HG03280 (cell line): Measurements from ENCODE around the gene ZNF43.
"Not testable (repeated sequence)": the region's sequence is repeated elsewhere in the genome, so short reads cannot be mapped to it uniquely, and the experiment has no call there.

Experiments used
- ATAC-seq: cut with Tn5 transposase; IDR thresholded peaks from one replicate; pipeline ENCODE4 v1.9.1; 2021; ENCODE audit warnings: mild to moderate bottlenecking, moderate library complexity; ENCODE audit not compliant: unreplicated experiment

The ZNF43 gene

GRCh38 chr19:21812448-21812847 is 23.5 kb downstream of the ZNF43 start:
- no peak for ATAC-seq

- ATAC-seq, result not testable (repeated sequence)
Measured at GRCh38 chr19:21808400-21809000, 27.5 kb downstream of the ZNF43 start.

DNA sequence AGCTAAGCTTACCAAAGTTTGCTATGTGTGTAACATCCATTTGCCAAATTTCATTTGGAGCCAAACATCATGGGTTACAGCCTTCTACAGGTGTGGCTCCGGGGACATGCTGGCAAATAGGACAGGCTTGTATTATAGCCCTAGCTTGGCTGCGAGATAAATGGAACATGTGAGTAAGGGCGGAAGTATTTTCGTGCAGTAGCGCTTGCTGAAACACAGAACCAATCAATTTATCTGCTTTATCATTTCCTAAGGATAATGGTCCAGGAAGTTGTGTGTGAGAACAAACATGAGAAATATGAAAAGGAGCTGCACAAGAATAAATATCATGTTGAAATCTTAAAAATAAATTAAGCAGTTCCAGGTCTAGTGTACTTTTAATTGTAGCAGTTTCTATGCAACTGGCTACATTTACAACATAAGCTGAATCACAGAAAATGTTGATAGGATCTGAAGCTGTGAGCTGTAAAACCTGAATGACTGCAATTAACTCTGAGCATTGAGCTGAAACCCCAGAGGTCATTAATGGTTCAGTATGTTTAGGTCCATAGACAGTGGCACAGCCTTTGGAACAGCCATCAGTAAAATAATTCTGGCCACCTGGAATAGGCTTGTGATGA is 46.4 kb downstream of the ZNF43 start:
- no peak for ATAC-seq

GRCh38 chr19:21786936-21787335 is 49.0 kb downstream of the ZNF43 start:
- ATAC-seq, result no peak

- not testable (repeated sequence) for ATAC-seq
Measured at GRCh38 chr19:21775792-21776191, 60.2 kb downstream of the ZNF43 start.

DNA sequence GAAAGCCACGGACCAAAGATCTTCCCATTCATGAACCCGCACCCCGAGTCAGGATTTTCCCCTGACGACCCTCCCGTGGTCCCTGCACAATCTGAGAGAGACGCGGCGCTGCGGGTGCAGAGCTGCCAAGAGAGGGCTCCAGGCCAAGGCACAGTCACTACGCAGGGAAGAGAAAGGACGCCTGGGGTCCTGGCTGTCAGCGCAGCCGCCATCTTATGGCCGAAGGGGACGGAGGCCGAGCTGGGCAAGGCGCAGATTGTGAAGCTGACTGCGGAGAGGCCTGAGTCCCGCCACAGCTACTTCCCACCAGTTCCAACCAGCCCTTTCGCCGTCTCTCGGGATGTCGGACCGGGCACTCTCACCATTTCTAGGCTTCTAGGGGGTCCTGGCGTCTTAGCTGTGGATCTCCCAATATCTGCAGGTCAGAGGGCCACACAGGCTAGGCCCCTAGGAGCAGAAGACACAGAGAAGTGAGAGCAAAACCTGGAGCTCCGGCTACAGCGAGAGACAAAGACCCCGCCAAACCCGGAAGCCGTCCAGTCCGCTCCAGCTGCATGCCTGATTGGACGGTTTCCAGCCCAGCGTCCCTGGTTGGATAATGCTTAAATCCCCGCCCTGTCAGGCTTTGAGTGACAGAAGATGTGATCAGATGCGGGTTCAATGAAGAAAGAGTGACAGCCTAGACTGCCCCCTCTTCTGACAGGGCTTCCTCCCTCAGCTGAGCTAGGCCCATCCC is 68.7 kb downstream of the ZNF43 start, which contains the start of gene ZNF100:
TSS of gene ZNF100 (minus strand) at position 515 of the 736 bp plus-strand sequence. CDS start at position 365, 150 bp downstream.
- ATAC-seq, result peak; percentile 92

- not testable (repeated sequence) for ATAC-seq
Measured at GRCh38 chr19:21766705-21767064, 69.3 kb downstream of the ZNF43 start.

- no peak for ATAC-seq
Measured at GRCh38 chr19:21765151-21765550, 70.8 kb downstream of the ZNF43 start.

DNA sequence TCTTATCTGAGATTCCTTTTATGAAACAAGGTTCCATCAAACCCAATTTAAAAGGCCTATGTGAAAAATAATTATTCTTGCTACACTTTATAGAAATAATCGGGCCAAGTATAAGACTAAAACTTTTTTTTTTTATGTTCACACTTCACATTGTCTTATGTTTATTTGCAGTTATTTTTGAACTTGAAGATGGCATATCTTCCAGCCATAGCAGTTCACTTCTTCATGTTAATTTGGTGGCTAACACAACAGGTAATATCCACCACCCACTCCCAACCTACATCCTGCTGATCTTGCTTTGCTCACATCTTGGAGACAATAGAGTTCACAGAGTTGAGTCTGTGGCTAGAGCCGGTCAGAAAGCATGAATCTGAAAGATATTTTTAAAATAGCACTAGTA is 74.4 kb downstream of the ZNF43 start:
- ATAC-seq, result not testable (repeated sequence)

DNA sequence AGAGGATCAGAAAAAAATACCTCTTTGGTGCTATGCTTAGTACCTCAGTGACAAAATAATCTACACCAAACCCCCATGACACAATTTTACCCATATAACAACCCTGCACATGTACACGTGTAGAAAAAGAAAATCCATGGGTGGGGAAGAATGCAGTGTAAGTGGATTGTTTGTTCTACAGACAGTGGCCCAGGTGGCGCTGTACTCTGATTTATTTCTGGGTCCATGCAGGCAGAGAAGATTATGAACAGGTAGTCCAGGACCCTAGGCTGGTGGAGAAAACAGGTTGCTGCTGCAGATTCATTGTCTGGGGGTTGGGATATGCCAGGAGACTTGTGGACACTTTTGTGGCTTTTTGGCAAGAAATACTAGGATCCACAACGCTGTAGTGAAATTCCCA is 77.7 kb downstream of the ZNF43 start:
- ATAC-seq, result no peak

DNA sequence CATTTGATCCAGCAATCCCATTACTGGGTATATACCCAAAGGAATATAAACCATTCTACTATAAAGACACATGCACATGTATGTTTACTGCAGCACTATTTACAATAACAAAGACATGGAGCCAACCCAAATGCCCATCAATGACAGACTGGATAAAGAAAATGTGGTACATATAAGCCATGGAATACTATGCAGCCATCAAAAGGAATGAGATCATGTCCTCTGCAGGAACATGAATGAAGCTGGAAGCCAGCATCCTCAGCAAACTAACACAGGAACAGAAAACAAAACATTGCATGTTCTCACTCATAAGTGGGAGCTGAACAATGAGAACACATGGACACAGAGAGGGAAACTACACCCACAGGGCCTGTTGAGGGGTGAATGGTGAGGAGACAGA is 80.4 kb downstream of the ZNF43 start:
- not testable (repeated sequence) for ATAC-seq
